Activated T-helper 9 cell treated with anti-CD3 and anti-CD28 coated beads, Interleukin-2, amount 50 U/mL, for 16 hours (primary cell): Measurements from ENCODE around the gene ANKRD11.
"Not testable (repeated sequence)": the region's sequence is repeated elsewhere in the genome, so short reads cannot be mapped to it uniquely, and the experiment has no call there.

Experiments used
- DNase-seq: peaks from one replicate; pipeline ENCODE4 v3.0.0-alpha.2; 2020; ENCODE audit warnings: low read depth

Gene ANKRD11

GRCh38 chr16:89478576-89479221 is 11.7 kb downstream of the ANKRD11 start:
- DNase-seq, result no peak

GRCh38 chr16:89476811-89477261 is 13.5 kb downstream of the ANKRD11 start:
- no peak for DNase-seq

GRCh38 chr16:89476379-89476778 is 14.0 kb downstream of the ANKRD11 start:
- no peak for DNase-seq

- no peak for DNase-seq
These were observed 15.2 kb downstream of the ANKRD11 start for GRCh38 chr16:89475144-89475543.

GRCh38 chr16:89473791-89474414 is 16.5 kb downstream of the ANKRD11 start:
- no peak for DNase-seq

GRCh38 chr16:89473136-89473712 is 17.1 kb downstream of the ANKRD11 start:
- DNase-seq, result no peak

- no peak for DNase-seq
These were observed 17.7 kb downstream of the ANKRD11 start for GRCh38 chr16:89472711-89473075.

GRCh38 chr16:89467382-89467781 is 23.0 kb downstream of the ANKRD11 start:
- no peak for DNase-seq

- no peak for DNase-seq
These were observed 23.4 kb downstream of the ANKRD11 start for GRCh38 chr16:89466920-89467319.

GRCh38 chr16:89463312-89463711 is 27.0 kb downstream of the ANKRD11 start:
- not testable (repeated sequence) for DNase-seq

GRCh38 chr16:89462639-89463038 is 27.7 kb downstream of the ANKRD11 start:
- not testable (repeated sequence) for DNase-seq

- DNase-seq, result not testable (repeated sequence)
These were observed 28.5 kb downstream of the ANKRD11 start for GRCh38 chr16:89461890-89462289.

- no peak for DNase-seq
These were observed 29.8 kb downstream of the ANKRD11 start for GRCh38 chr16:89460556-89460955.

GRCh38 chr16:89458967-89459366 is 31.4 kb downstream of the ANKRD11 start:
- DNase-seq, result no peak

- DNase-seq, result no peak
These were observed 31.8 kb downstream of the ANKRD11 start for GRCh38 chr16:89458551-89458950.

GRCh38 chr16:89456419-89456959 is 33.9 kb downstream of the ANKRD11 start:
- no peak for DNase-seq

- DNase-seq, result no peak
These were observed 34.7 kb downstream of the ANKRD11 start for GRCh38 chr16:89455692-89456091.

- DNase-seq, result no peak
These were observed 35.2 kb downstream of the ANKRD11 start for GRCh38 chr16:89455178-89455577.

- not testable (repeated sequence) for DNase-seq
These were observed 35.8 kb downstream of the ANKRD11 start for GRCh38 chr16:89454378-89455125.

GRCh38 chr16:89453501-89454321 is 36.6 kb downstream of the ANKRD11 start:
- no peak for DNase-seq

GRCh38 chr16:89452925-89453324 is 37.4 kb downstream of the ANKRD11 start:
- DNase-seq, result no peak

GRCh38 chr16:89452241-89452640 is 38.1 kb downstream of the ANKRD11 start:
- no peak for DNase-seq
